Endothelial cell (in vitro differentiated cells): ENCODE measurements around the gene DMRTA1. TPM values are rescaled to one million over a fixed set of nuclear protein-coding genes. Genes with fewer than 3 reads are reported as not detected.

Experiments used
- DNase-seq: peaks from one replicate; pipeline ENCODE4 v3.0.0; 2021; ENCODE audit warnings: low spot score
- H3K27ac Mint-ChIP-seq: one replicate; pipeline ENCODE4 v1.8.0; 2021; ENCODE audit warnings: mixed read lengths, inconsistent platforms; ENCODE audit not compliant: unreplicated experiment
- H3K27me3 Mint-ChIP-seq: one replicate; pipeline ENCODE4 v1.8.0; 2021; ENCODE audit warnings: mild to moderate bottlenecking, moderate library complexity, mixed read lengths, inconsistent platforms; ENCODE audit not compliant: unreplicated experiment
- H3K36me3 Mint-ChIP-seq: one replicate; pipeline ENCODE4 v1.8.0; 2021; ENCODE audit warnings: mild to moderate bottlenecking, low read depth, mixed read lengths, inconsistent platforms; ENCODE audit not compliant: unreplicated experiment
- H3K4me1 Mint-ChIP-seq: one replicate; pipeline ENCODE4 v1.8.0; 2021; ENCODE audit warnings: mild to moderate bottlenecking, mixed read lengths, inconsistent platforms; ENCODE audit not compliant: unreplicated experiment
- H3K4me3 Mint-ChIP-seq: one replicate; pipeline ENCODE4 v1.8.0; 2021; ENCODE audit warnings: mild to moderate bottlenecking, mixed read lengths, inconsistent platforms; ENCODE audit not compliant: unreplicated experiment
- H3K9me3 Mint-ChIP-seq: one replicate; pipeline ENCODE4 v1.8.0; 2021; ENCODE audit warnings: mixed read lengths, inconsistent platforms; ENCODE audit not compliant: unreplicated experiment
- total RNA-seq: library from RNA; stranded (reverse); fragmentation: NEBNext Ultra II Directional; extraction: Animal tissue kit (Norgen Biotek cat#: 25700); gene quantifications from one replicate; pipeline ENCODE4 v1.2.1, GENCODE V29; 2021; ENCODE audit not compliant: unreplicated experiment
- TF ChIP-seq, protein P1 (sequence below): fragments of 200-600 bp; sonication (generic); IDR thresholded peaks from one replicate; pipeline ENCODE4 v1.5.0; 2021; ENCODE audit warnings: antibody characterized with exemption; ENCODE audit not compliant: unreplicated experiment

Gene DMRTA1
- total RNA-seq, 1 donor from 2014 or later, result 6.3 TPM

DNA sequence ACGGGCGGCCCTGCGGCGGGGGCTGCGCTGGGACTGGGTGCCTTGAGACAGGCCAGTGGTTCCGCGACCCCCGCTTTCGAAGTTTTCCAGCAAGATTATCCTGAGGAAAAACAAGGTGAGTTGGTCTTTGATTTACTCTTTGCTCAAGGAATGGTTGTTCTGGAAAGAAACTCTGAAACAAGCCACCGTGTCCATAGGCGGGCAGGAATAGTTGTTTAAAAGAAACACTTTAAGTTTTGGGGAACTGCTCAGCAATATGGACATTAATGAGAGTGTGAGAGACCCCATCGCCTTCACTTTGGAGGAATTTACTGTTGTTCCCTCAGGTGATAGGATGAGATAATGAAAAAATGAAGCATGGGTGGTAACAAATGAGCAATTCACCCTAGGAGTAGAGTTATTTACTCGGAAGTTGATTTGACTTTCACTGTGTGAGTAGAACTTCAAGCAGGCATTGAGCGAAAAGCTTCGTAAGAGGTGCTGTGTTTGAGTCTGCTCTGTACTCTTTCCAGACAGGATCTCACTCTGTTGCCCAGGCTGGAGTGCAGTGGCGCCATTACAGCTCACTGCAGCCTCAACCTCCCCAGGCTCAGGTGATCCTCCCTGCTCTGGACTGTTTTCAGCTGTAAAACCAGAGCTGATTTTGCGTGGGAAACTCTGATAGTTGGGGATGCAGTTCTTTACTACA is 1.1 kb downstream of the DMRTA1 start:
- H3K27ac Mint-ChIP-seq, result no peak overlapping the region
- no peaks in the 10 kb centered on the region for H3K9me3 Mint-ChIP-seq
- TF ChIP-seq, protein P1, sequence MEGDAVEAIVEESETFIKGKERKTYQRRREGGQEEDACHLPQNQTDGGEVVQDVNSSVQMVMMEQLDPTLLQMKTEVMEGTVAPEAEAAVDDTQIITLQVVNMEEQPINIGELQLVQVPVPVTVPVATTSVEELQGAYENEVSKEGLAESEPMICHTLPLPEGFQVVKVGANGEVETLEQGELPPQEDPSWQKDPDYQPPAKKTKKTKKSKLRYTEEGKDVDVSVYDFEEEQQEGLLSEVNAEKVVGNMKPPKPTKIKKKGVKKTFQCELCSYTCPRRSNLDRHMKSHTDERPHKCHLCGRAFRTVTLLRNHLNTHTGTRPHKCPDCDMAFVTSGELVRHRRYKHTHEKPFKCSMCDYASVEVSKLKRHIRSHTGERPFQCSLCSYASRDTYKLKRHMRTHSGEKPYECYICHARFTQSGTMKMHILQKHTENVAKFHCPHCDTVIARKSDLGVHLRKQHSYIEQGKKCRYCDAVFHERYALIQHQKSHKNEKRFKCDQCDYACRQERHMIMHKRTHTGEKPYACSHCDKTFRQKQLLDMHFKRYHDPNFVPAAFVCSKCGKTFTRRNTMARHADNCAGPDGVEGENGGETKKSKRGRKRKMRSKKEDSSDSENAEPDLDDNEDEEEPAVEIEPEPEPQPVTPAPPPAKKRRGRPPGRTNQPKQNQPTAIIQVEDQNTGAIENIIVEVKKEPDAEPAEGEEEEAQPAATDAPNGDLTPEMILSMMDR, result no peak
- H3K36me3 Mint-ChIP-seq, result no peaks in the 10 kb centered on the region
- peak overlapping the region; percentile 91 for H3K4me3 Mint-ChIP-seq
- DNase-seq, result no peak
- peaks cover 20% of the 10 kb centered on the region for H3K4me1 Mint-ChIP-seq
- peaks cover 5% of the 10 kb centered on the region for H3K27me3 Mint-ChIP-seq

DNA sequence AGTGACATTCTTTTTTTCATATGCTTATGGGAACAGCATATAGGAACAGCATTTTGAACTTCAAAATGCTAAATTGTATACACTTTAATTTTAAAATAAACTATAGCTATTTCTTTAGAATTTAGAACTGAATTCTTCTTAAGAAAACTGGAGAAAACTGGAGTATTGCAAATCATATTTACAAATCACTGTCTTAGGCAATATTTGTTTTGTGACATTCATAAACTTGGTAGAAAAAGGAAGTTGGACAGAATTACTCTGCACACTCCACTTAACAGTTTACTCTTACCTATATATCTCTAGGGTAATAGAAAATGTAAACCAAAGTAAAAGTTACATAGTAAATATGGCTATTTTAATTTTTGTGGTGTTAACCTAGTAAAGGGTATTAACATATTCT is 3.1 kb downstream of the DMRTA1 start:
- no peak overlapping the region for H3K27ac Mint-ChIP-seq
- DNase-seq, result no peak

DNA sequence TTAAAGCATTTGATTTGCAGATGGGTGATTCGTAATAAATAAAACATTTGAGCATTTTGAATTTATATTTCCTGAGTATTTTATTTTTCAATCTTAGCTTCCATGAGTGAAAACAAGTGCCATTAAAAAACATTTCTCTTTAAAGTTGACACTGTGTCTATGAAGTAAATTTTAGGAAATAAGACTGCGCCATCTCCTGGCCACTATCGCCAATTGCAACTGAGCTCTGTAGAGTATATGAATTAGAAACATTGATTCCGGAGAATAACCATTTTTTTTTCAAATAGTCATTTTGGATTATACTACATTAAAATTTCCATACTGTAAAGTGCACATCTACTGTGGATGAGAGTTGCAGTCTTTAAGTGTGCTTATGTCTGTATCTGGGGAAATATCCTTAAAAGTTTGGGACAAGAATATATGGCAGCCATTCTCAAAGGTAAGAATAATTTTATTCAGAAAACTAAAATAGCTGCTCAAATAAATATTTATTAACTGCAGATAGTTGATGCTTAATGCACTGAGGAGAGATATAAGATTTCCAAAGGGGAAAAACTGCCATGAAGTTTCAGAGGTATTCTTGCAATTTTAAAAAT is 5.9 kb downstream of the DMRTA1 start:
- Mint-ChIP-seq H3K36me3 (no peaks in the 10 kb centered on the region), H3K27me3 (no peaks in the 10 kb centered on the region), H3K4me1 (peaks cover 14% of the 10 kb centered on the region), H3K4me3 (no peak overlapping the region), H3K9me3 (no peaks in the 10 kb centered on the region), H3K27ac (no peak overlapping the region)
- TF ChIP-seq, protein P1, result peak; percentile 95
- peak; percentile 48 for DNase-seq

More for the DNA sequence above, 3.1 kb downstream of the DMRTA1 start:
- H3K4me3 Mint-ChIP-seq, result no peak overlapping the region
- H3K36me3 Mint-ChIP-seq, result no peaks in the 10 kb centered on the region
- H3K27me3 Mint-ChIP-seq, result peaks cover 5% of the 10 kb centered on the region
- TF ChIP-seq, protein P1, result no peak
- H3K9me3 Mint-ChIP-seq, result no peaks in the 10 kb centered on the region
- peaks cover 19% of the 10 kb centered on the region for H3K4me1 Mint-ChIP-seq

DNA sequence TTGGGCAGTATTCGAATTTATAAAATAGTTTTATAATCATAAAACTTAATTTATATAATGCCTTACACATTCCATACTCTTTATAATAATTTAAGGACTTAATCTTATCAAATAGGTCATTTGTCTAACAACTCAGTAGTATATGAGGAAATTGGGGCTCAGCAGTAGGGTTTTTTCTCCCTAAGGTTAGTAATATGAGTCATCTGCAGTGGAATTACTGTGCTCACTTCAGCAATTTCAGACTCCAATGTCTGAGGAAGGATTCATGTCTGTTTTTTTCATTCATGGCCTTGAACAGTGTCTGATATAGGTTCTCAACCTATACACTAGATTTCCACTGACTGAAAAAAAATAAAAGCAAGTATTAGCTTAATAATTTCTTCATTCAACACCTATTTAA is 7.4 kb downstream of the DMRTA1 start:
- TF ChIP-seq, protein P1, result no peak
- H3K36me3 Mint-ChIP-seq, result no peaks in the 10 kb centered on the region
- DNase-seq, result no peak
- H3K9me3 Mint-ChIP-seq, result no peaks in the 10 kb centered on the region
- H3K4me3 Mint-ChIP-seq, result no peak overlapping the region
- no peak overlapping the region for H3K27ac Mint-ChIP-seq
- H3K4me1 Mint-ChIP-seq, result peaks cover 7% of the 10 kb centered on the region
- no peaks in the 10 kb centered on the region for H3K27me3 Mint-ChIP-seq

DNA sequence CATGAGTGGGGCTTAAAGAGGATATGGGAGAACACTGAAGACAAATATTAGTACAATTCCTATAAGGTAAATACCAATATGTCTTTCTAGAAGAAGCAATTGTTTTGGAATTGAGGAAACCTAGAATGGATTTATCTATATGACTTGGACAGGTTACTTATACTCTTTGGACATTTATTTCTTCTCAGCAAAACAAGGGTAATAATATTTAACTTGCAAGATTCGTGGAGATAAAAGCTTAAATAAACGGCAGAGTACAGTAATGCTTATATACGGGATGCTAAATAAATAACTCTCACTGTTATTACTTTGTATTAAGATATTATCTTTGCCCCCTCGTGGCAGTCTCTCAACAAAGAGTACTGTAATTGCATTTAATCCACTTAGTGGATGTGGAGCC is 8.6 kb downstream of the DMRTA1 start:
- no peak overlapping the region for H3K4me3 Mint-ChIP-seq
- no peak overlapping the region for H3K27ac Mint-ChIP-seq
- no peak for DNase-seq
- no peaks in the 10 kb centered on the region for H3K9me3 Mint-ChIP-seq
- peaks cover 5% of the 10 kb centered on the region for H3K4me1 Mint-ChIP-seq
- TF ChIP-seq, protein P1, result no peak
- H3K36me3 Mint-ChIP-seq, result no peaks in the 10 kb centered on the region
- H3K27me3 Mint-ChIP-seq, result no peaks in the 10 kb centered on the region
